ENCODE measurements around the gene FAM184A.

FAM184A gene

DNA sequence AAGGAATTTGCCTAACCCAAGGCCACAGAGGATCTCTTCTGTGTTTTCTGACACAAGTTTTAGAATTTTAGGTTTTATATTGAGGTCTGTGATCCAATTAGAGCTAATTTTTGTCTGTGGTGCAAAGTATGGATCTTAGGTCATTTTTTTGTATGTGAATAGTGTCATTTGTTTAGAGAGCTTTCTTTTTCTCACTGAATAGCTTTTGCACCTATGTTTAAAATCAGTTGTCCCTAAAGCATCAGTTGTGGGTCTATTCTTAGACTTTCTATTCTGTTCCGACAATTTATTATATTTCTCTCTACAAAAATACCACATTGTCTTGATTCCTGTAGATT, 143.2 kb downstream of the FAM184A start:
- DNase-seq (ENCODE audit: low spot score in 2 of 2) = no peak
- in situ Hi-C loops (cut with MboI; ENCODE audit: low sequenced_read_pairs) = no loop called here
- peak overlapping the region; percentile 70 for H3K4me3 ChIP-seq
- no peaks in the 10 kb centered on the region for H3K27me3 ChIP-seq (ENCODE audit: low read depth)
- H3K4me1 ChIP-seq = peaks cover 8% of the 10 kb centered on the region
- peaks cover 3% of the 10 kb centered on the region; the same call in 1 of the 2 replicates for H3K9me3 ChIP-seq
- peaks cover 2% of the 10 kb centered on the region; the same call in 1 of the 2 replicates for H3K36me3 ChIP-seq (replicated peaks)

GRCh38 chr6:118934461-118935330, 143.8 kb downstream of the FAM184A start, which contains the start of gene MCM9:
Gene MCM9 (minus strand): TSS chr6:118935159. CDS start chr6:118931723, 3,436 bp downstream.
- no peaks in the 10 kb centered on the region for H3K27me3 ChIP-seq (ENCODE audit: low read depth)
- peak; percentile 83 to 95 for DNase-seq (ENCODE audit: low spot score in 2 of 2)
- H3K4me3 ChIP-seq = peak within 1 kb of the TSS; percentile 70
- peaks cover 8% of the 10 kb centered on the region for H3K4me1 ChIP-seq
- peaks cover 2% of the 10 kb centered on the region; the same call in 1 of the 2 replicates for H3K36me3 ChIP-seq (replicated peaks)
- peaks cover 3% of the 10 kb centered on the region; the same call in 1 of the 2 replicates for H3K9me3 ChIP-seq
- in situ Hi-C loops (cut with MboI; ENCODE audit: low sequenced_read_pairs) = no loop called here

- Histone ChIP-seq H3K9me3 (peaks cover 3% of the 10 kb centered on the region; the same call in 1 of the 2 replicates), H3K4me1 (peaks cover 8% of the 10 kb centered on the region), H3K4me3 (peak overlapping the region; percentile 70), H3K36me3 (replicated peaks) (peaks cover 2% of the 10 kb centered on the region; the same call in 1 of the 2 replicates), H3K27me3 (ENCODE audit: low read depth) (no peaks in the 10 kb centered on the region)
- no peak for DNase-seq (ENCODE audit: low spot score in 2 of 2)
- in situ Hi-C loops (cut with MboI; ENCODE audit: low sequenced_read_pairs) = no loop called here
These were observed 144.5 kb downstream of the FAM184A start for GRCh38 chr6:118933855-118934460.

GRCh38 chr6:118932421-118932820, 146.0 kb downstream of the FAM184A start:
- no peak overlapping the region for H3K4me3 ChIP-seq
- in situ Hi-C loops (cut with MboI; ENCODE audit: low sequenced_read_pairs) = no loop called here
- no peaks in the 10 kb centered on the region for H3K36me3 ChIP-seq (replicated peaks)
- no peaks in the 10 kb centered on the region for H3K27me3 ChIP-seq (ENCODE audit: low read depth)
- peaks cover 3% of the 10 kb centered on the region; the same call in 1 of the 2 replicates for H3K9me3 ChIP-seq
- DNase-seq (ENCODE audit: low spot score in 2 of 2) = no peak
- peaks cover 8% of the 10 kb centered on the region for H3K4me1 ChIP-seq

- in situ Hi-C loops (cut with MboI; ENCODE audit: low sequenced_read_pairs) = no loop called here
- peaks cover 8% of the 10 kb centered on the region for H3K4me1 ChIP-seq
- peaks cover under 1% of the 10 kb centered on the region; the same call in 1 of the 2 replicates for H3K9me3 ChIP-seq
- no peaks in the 10 kb centered on the region for H3K27me3 ChIP-seq (ENCODE audit: low read depth)
- no peaks in the 10 kb centered on the region for H3K36me3 ChIP-seq (replicated peaks)
- H3K4me3 ChIP-seq = no peak overlapping the region
- no peak for DNase-seq (ENCODE audit: low spot score in 2 of 2)
These were observed 147.0 kb downstream of the FAM184A start for GRCh38 chr6:118931436-118931835.

DNA sequence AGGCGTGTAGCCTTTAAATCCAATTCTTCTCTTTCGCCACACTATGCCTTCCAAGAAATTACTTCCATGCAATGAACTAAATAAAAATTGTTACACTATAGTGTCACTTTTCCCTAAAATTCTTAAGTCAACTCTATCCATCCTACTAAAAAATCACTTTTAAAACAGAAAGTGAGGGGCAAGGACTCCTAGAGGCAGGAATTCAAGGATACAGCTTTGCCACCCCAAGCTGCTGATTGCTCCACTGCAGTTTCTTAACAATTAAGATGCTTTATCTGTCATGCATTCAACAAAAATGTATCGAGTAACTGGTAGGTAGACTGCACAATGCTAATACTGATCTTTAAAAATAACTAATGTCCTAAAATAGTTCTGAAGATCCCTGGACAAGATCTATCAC, 147.8 kb downstream of the FAM184A start:
- no peak for DNase-seq (ENCODE audit: low spot score in 2 of 2)
- peaks cover 3% of the 10 kb centered on the region; the same call in 1 of the 2 replicates for H3K36me3 ChIP-seq (replicated peaks)
- H3K4me1 ChIP-seq = peaks cover 6% of the 10 kb centered on the region
- H3K27me3 ChIP-seq (ENCODE audit: low read depth) = no peaks in the 10 kb centered on the region
- no peak overlapping the region for H3K4me3 ChIP-seq
- no peaks in the 10 kb centered on the region for H3K9me3 ChIP-seq
- in situ Hi-C loops (cut with MboI; ENCODE audit: low sequenced_read_pairs) = no loop called here

DNA sequence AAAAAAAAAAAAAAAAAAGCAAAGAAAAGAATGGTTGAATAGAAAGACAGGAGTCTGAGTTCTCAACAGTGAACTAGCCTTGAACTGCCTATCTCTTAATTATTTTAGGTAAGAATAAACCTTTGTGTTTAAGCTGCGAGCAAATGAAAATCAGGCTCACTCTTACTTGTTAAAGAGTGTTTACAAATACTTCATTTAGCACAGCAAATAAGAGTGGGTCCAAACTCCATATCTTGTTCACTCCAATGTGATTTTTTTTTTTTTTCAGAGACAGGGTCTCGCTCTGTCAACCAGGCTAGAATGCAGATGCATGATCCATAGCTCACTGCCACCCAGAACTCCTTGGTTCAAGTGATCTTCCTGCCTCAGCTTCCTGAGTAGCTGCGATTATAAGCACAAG, 155.4 kb downstream of the FAM184A start:
- no peak overlapping the region for H3K4me3 ChIP-seq
- no peaks in the 10 kb centered on the region for H3K27me3 ChIP-seq (ENCODE audit: low read depth)
- H3K36me3 ChIP-seq (replicated peaks) = peaks cover 29% of the 10 kb centered on the region
- in situ Hi-C loops (cut with MboI; ENCODE audit: low sequenced_read_pairs) = no loop called here
- no peak for DNase-seq (ENCODE audit: low spot score in 2 of 2)
- no peaks in the 10 kb centered on the region for H3K9me3 ChIP-seq
- H3K4me1 ChIP-seq = no peaks in the 10 kb centered on the region

DNA sequence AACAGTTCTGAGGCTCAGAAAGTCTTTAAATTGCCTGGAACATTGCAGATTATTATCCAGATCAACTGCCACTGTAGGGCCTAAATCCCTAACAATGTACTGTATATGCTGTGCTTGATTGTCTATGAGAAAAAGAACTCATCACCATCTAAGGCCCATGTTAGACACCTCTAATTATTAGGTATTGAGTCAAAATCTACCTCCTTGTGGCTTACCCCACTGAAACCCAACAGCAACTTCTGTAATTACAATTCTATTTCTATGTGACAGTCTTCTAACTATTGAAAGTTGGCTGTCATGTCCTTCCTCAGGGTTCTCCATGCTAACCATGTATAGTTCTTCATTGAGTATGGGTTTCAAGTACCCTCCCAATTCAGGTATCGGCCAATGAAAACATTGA, 157.4 kb downstream of the FAM184A start:
- in situ Hi-C loops (cut with MboI; ENCODE audit: low sequenced_read_pairs) = no loop called here
- Histone ChIP-seq H3K4me3 (no peak overlapping the region), H3K9me3 (no peaks in the 10 kb centered on the region), H3K36me3 (replicated peaks) (peaks cover 30% of the 10 kb centered on the region), H3K4me1 (no peaks in the 10 kb centered on the region), H3K27me3 (ENCODE audit: low read depth) (no peaks in the 10 kb centered on the region)
- DNase-seq (ENCODE audit: low spot score in 2 of 2) = no peak

DNA sequence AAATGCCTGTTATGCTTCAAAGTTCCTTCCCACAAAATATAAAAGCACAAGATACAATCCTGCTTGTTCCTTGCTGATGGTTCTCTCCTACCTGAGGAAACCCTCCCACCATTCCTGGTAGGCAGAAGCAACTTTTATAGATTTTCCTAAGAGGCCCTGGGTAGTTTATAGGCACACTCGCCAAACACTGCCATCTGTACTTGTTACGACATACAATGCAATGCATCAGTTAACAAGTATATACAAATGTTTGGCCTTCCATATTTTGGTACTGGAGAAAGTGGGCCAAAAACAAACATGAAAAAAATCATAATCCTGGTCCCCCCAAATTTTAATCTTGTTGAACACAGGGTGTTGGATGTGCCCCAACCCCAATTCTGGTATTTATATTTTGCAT, 160.1 kb downstream of the FAM184A start:
- Histone ChIP-seq H3K4me3 (no peak overlapping the region), H3K9me3 (no peaks in the 10 kb centered on the region), H3K4me1 (no peaks in the 10 kb centered on the region), H3K36me3 (replicated peaks) (peaks cover 33% of the 10 kb centered on the region), H3K27me3 (ENCODE audit: low read depth) (no peaks in the 10 kb centered on the region)
- in situ Hi-C loops (cut with MboI; ENCODE audit: low sequenced_read_pairs) = no loop called here
- DNase-seq (ENCODE audit: low spot score in 2 of 2) = no peak

DNA sequence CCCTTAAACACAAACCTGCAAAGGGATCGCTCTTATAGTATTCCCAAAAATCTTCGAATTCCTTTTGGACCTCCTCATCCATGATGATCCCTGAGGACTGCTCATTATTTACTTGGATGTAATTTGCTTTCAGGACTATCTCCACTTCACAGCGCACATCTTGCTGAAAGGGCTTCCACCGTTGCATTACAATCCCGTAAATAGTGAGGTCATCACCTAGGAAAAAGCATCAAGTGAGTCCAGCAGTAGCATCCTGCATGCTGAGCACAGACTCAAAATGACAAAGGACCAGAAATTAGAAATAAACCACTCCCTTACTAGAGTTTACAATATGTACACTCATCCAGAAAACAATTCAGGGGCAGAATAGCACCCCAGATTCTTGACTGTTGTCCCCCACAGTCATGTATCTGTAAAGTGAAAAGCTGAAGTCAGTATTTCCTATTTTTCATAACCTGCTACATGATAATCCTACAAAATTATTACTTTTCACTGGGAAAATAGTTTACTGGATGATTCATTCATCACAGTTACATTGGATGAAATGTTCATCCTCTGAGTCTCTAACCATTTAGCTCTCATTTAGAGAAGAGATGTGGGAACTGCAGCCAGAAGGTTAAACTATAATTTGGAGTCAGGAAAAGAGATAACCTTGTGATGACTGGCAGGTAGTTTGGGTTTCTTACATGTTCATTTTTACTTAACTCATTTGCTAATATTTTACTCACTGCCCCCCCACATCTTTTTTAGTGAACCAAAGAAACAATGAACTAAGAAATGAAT, 160.7 kb downstream of the FAM184A start:
- H3K36me3 ChIP-seq (replicated peaks) = peaks cover 36% of the 10 kb centered on the region
- no peaks in the 10 kb centered on the region for H3K9me3 ChIP-seq
- no peaks in the 10 kb centered on the region for H3K27me3 ChIP-seq (ENCODE audit: low read depth)
- no peak overlapping the region for H3K4me3 ChIP-seq
- H3K4me1 ChIP-seq = no peaks in the 10 kb centered on the region
- in situ Hi-C loops (cut with MboI; ENCODE audit: low sequenced_read_pairs) = no loop called here
- DNase-seq (ENCODE audit: low spot score in 2 of 2) = no peak

DNA sequence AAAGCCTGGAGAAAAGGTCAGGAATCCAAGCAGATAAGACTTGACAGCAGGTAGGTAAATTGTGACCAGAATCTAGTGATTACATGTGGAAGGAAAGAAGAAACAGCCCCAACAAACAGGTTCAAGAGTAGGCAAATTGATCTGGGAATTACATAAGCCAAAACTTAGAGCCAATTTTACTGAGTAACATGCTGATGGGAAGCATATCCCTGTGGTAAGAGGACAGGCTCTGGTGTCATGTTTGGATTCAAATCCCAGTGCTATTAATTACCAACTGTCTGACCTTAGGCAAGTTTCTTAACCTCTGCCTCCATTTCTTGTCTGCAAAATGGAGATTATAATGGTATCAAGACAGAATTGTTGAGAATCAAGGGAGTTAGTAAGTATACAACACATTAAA, 163.9 kb downstream of the FAM184A start:
- Histone ChIP-seq H3K4me1 (no peaks in the 10 kb centered on the region), H3K27me3 (ENCODE audit: low read depth) (no peaks in the 10 kb centered on the region), H3K4me3 (no peak overlapping the region), H3K9me3 (no peaks in the 10 kb centered on the region), H3K36me3 (replicated peaks) (peaks cover 40% of the 10 kb centered on the region)
- in situ Hi-C loops (cut with MboI; ENCODE audit: low sequenced_read_pairs) = no loop called here
- no peak for DNase-seq (ENCODE audit: low spot score in 2 of 2)

- Histone ChIP-seq H3K9me3 (no peaks in the 10 kb centered on the region), H3K27me3 (ENCODE audit: low read depth) (no peaks in the 10 kb centered on the region), H3K36me3 (replicated peaks) (peaks cover 51% of the 10 kb centered on the region), H3K4me3 (no peak overlapping the region), H3K4me1 (no peaks in the 10 kb centered on the region)
- in situ Hi-C loops (cut with MboI; ENCODE audit: low sequenced_read_pairs) = no loop called here
- no peak for DNase-seq (ENCODE audit: low spot score in 2 of 2)
These were observed 165.3 kb downstream of the FAM184A start for GRCh38 chr6:118913161-118913560.

DNA sequence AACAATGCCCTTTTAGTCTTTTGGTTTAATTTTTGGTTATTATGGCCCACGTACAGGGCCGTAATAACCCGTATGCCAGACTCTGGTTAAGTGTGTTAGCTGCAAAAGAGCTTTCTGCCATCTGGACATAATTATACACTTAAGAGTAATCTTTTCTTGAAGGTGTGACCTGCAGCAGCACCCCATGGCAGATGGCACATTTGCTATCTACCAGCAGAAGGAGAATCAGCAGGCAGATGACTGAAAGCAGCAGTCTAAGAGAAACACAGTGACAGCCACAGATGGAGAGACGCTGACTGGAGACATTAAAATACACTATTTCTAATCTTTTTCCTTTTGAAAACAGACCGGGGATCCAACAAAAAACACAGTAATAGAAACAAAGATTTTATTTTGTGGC, 165.8 kb downstream of the FAM184A start:
- Histone ChIP-seq H3K9me3 (no peaks in the 10 kb centered on the region), H3K36me3 (replicated peaks) (peaks cover 56% of the 10 kb centered on the region), H3K27me3 (ENCODE audit: low read depth) (no peaks in the 10 kb centered on the region), H3K4me1 (no peaks in the 10 kb centered on the region), H3K4me3 (no peak overlapping the region)
- in situ Hi-C loops (cut with MboI; ENCODE audit: low sequenced_read_pairs) = no loop called here
- no peak for DNase-seq (ENCODE audit: low spot score in 2 of 2)
